Fibroblast of skin of abdomen (primary cell): ENCODE data around the gene HRH2.
"Not testable (repeated sequence)": the region's sequence is repeated elsewhere in the genome, so short reads cannot be mapped to it uniquely, and the experiment has no call there.

Experiments
- DNase-seq: peaks from one replicate; pipeline ENCODE4 v3.0.0-alpha.2; 2013

Gene HRH2

GRCh38 chr5:175742290-175742994, 84.6 kb downstream of the HRH2 start:
- DNase-seq: no peak

- DNase-seq: no peak
These were observed 85.9 kb downstream of the HRH2 start for GRCh38 chr5:175743676-175744210.

GRCh38 chr5:175745210-175745609, 87.3 kb downstream of the HRH2 start:
- no peak for DNase-seq

- no peak for DNase-seq
These were observed 89.0 kb downstream of the HRH2 start for GRCh38 chr5:175746851-175747250.

- DNase-seq: no peak
These were observed 89.7 kb downstream of the HRH2 start for GRCh38 chr5:175747539-175748060.

GRCh38 chr5:175748650-175749049, 90.8 kb downstream of the HRH2 start:
- no peak for DNase-seq

- no peak for DNase-seq
These were observed 91.7 kb downstream of the HRH2 start for GRCh38 chr5:175749591-175749990.

- no peak for DNase-seq
These were observed 92.7 kb downstream of the HRH2 start for GRCh38 chr5:175750511-175750931.

- no peak for DNase-seq
These were observed 93.5 kb downstream of the HRH2 start for GRCh38 chr5:175751369-175751768.

- no peak for DNase-seq
These were observed 95.1 kb downstream of the HRH2 start for GRCh38 chr5:175752826-175753535.

- DNase-seq: no peak
These were observed 95.9 kb downstream of the HRH2 start for GRCh38 chr5:175753536-175754402.

GRCh38 chr5:175759991-175760390, 102.1 kb downstream of the HRH2 start:
- not testable (repeated sequence) for DNase-seq
